A673 (cell line): ENCODE data around the gene SIK1. TPM values are rescaled to one million over a fixed set of nuclear protein-coding genes. Genes with fewer than 3 reads are reported as not detected.
"Not testable (repeated sequence)": the region's sequence is repeated elsewhere in the genome, so short reads cannot be mapped to it uniquely, and the experiment has no call there.

Source experiments
- BruUV-seq: library from RNA; stranded (reverse); fragments of 400-500 nt; replicated peaks from 2 replicates; lab custom pipeline; 2021; lab: Mats Ljungman, UMichigan
- CTCF ChIA-PET: fragments of 300-600 bp; sonication (Branson Sonifier 250); formaldehyde crosslinking; loops from one replicate; lab custom pipeline; 2022; ENCODE audit warnings: antibody characterized with exemption; lab: Charles Lee
- POLR2A ChIA-PET: fragments of 300-600 bp; sonication (Branson Sonifier 250); formaldehyde crosslinking; loops from one replicate; lab custom pipeline; 2022; ENCODE audit warnings: antibody characterized with exemption; ENCODE audit not compliant: low non-redundant PET; lab: Charles Lee
- DNase-seq: peaks from one replicate; pipeline ENCODE4 v3.0.0-alpha.2; 2015; ENCODE audit warnings: low spot score
- H3K27ac ChIP-seq: fragments of 200-600 bp; sonication (generic); 2 replicates; pipeline ENCODE4 v1.5.1; 2016; ENCODE audit warnings: mixed run types, low read depth, mild to moderate bottlenecking, mixed read lengths, antibody characterized with exemption, low read length; ENCODE audit not compliant: poor library complexity, severe bottlenecking
- H3K27me3 ChIP-seq: fragments of 200-600 bp; sonication (generic); replicated peaks from 2 replicates; pipeline ENCODE4 v1.6.1; 2017; ENCODE audit warnings: mixed run types, low read depth, mild to moderate bottlenecking, mixed read lengths, antibody characterized with exemption, low read length; ENCODE audit not compliant: insufficient read depth, poor library complexity
- H3K36me3 ChIP-seq: fragments of 200-600 bp; sonication (generic); 2 replicates; pipeline ENCODE4 v1.6.1; 2016; ENCODE audit warnings: mixed run types, mild to moderate bottlenecking, mixed read lengths, antibody characterized with exemption, low read length; ENCODE audit not compliant: insufficient read depth, poor library complexity, severe bottlenecking
- H3K4me1 ChIP-seq: fragments of 200-600 bp; sonication (generic); 2 replicates; pipeline ENCODE4 v1.6.1; 2017; ENCODE audit warnings: mixed run types, mild to moderate bottlenecking, mixed read lengths, antibody characterized with exemption, low read length; ENCODE audit not compliant: insufficient read depth, poor library complexity, severe bottlenecking
- H3K4me3 ChIP-seq: fragments of 200-600 bp; sonication (generic); 2 replicates; pipeline ENCODE4 v1.5.1; 2016; ENCODE audit warnings: low read depth, mixed run types, mild to moderate bottlenecking, mixed read lengths, low read length; ENCODE audit not compliant: poor library complexity, severe bottlenecking
- H3K9me3 ChIP-seq: fragments of 200-600 bp; sonication (generic); 2 replicates; pipeline ENCODE4 v1.6.1; 2016; ENCODE audit warnings: mixed run types, low read depth, mild to moderate bottlenecking, mixed read lengths, antibody characterized with exemption, low read length; ENCODE audit not compliant: poor library complexity, severe bottlenecking
- intact Hi-C: fragments of 100-400 bp; cut with micrococcal nuclease; formaldehyde crosslinking; loops from one replicate; pipeline ENCODE4 v1.10.0; 2022; ENCODE audit not compliant: unreplicated experiment
- total RNA-seq: library from RNA; stranded (reverse); gene quantifications from 2 replicates; pipeline ENCODE4 v1.2.3, GENCODE V29; 2021

SIK1 gene
- total RNA-seq, 1 experiment from 2014 or later, result 4.2 TPM

DNA sequence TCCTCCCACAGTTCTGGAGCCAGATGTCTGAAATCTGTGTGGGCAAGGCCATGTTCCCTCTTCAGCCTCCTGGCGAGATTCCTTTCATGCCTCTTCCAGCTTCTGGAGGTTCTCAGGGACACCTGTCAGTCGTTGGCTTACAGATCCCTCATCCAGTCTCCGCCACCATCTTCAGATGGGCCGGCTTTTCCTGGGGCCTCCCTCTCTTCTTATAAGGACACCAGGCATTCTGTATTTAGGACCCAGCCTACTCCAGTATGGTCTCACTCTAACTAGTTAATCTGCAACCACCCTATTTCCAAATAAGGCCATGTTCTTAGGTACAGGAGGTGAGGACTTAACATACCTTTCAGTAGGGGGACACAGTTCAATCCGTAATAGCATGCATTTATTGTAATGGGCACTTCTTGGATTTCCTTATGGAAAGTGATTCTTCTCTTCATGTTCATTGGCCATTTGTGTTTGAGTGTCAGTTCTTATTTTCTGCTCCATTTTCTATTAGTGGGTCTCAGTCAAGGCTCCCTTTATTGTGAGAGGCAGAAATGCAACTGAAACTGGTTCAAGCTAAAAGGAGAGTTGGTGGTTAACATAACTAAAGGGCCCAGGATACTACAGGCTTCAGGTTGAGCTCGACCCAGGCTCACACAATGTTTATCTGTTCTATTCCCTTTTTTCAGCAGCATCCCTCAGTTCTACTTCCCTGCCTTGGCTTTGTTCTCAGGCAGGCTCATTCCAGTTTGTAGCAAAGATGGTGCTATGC, 12.6 kb upstream of the SIK1 start:
- POLR2A ChIA-PET, H3K27me3 ChIP-seq, H3K9me3 ChIP-seq, DNase-seq, intact Hi-C loops, H3K4me3 ChIP-seq, H3K27ac ChIP-seq, H3K36me3 ChIP-seq, BruUV-seq, H3K4me1 ChIP-seq, CTCF ChIA-PET: not testable (repeated sequence)

DNA sequence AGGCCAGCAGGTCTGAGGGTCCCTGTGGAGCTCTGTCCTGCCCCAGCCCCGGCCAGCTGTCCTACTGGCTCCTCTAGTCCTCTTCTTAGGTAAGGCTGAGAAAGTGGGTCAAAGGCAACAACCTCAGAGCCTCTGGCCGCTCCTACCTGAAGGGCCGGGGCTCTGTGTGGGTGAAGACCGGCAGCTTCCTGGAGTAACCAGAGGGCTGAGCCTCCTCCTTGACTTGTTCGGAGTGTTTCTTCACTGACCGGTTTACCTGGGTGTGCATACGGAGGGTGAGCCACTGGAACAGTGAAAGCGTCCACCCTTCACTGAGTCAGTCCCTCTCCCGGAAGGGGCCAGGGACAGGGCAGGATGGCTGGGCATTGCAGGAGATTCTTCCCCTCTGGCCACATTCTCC, 9.3 kb upstream of the SIK1 start:
- H3K4me3 ChIP-seq, H3K4me1 ChIP-seq, H3K36me3 ChIP-seq, BruUV-seq, H3K27me3 ChIP-seq, DNase-seq, intact Hi-C loops, POLR2A ChIA-PET, H3K9me3 ChIP-seq, H3K27ac ChIP-seq, CTCF ChIA-PET: not testable (repeated sequence)

DNA sequence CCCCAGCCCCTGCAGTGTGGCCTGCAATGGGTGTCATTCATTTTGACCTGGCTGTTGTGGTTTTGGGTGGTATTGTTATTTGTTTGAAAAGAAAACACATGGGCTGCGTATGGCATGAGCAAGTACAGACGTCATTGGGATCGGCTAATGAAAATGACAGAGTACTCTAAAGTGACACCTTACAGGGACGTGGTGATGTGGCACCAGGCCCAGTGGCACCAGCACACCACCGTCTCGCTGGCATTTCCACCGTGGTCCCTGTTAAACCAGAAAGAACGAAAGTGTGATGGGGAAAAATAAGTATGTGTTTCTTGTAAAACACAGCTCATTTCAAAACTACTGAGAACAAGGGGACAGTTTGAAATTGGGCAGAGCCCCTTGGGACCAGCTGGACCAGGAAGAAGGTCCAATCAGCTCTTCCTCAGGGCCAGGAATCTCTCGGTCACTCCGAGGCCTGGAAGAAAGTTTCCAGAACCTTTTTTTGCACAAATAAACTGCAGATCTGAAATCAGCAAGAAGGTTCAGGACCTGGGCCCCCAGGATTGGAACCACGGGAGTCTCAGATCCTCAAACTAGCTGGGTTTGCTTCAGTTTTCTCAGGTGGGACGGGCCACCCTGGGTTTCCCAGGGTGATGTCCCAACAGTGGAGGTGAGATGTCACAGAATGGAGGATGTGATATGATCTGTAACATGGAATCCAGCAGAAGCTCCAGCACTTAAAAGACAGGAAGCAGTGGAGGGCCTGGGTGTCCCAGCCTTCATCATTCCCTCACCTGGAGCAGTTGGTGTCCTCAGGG, 6.6 kb upstream of the SIK1 start:
- H3K36me3 ChIP-seq, H3K4me1 ChIP-seq, intact Hi-C loops, BruUV-seq, POLR2A ChIA-PET, CTCF ChIA-PET, H3K27me3 ChIP-seq, H3K4me3 ChIP-seq, H3K27ac ChIP-seq, H3K9me3 ChIP-seq, DNase-seq: not testable (repeated sequence)

- DNase-seq, H3K9me3 ChIP-seq, H3K4me3 ChIP-seq, CTCF ChIA-PET, H3K27me3 ChIP-seq, H3K27ac ChIP-seq, H3K4me1 ChIP-seq, intact Hi-C loops, BruUV-seq, POLR2A ChIA-PET, H3K36me3 ChIP-seq: not testable (repeated sequence)
Observed at GRCh38 chr21:43430830-43431416, 4.0 kb upstream of the SIK1 start.

DNA sequence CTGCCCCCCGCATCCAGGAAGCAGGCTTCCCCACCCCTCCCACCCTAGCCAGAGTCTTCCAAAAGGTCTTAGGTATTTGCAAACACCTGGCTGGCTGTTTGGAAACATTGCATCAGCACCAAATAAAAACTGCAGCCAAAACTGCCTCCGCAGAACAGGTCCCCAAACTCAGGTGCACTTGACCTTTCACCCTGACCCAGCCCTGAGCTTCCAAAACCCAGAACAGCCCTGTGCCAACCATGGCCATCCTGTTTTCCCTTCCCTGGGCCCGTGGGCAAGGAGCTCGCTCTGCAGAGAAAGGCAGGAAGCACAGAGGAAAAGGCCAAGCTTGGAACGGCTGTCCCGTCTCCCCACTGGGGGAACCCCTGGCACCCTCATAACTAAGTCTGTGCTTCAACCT, 2.0 kb upstream of the SIK1 start:
- H3K4me1 ChIP-seq, BruUV-seq, intact Hi-C loops, H3K36me3 ChIP-seq, H3K27ac ChIP-seq, CTCF ChIA-PET, DNase-seq, H3K27me3 ChIP-seq, H3K4me3 ChIP-seq, H3K9me3 ChIP-seq, POLR2A ChIA-PET: not testable (repeated sequence)

DNA sequence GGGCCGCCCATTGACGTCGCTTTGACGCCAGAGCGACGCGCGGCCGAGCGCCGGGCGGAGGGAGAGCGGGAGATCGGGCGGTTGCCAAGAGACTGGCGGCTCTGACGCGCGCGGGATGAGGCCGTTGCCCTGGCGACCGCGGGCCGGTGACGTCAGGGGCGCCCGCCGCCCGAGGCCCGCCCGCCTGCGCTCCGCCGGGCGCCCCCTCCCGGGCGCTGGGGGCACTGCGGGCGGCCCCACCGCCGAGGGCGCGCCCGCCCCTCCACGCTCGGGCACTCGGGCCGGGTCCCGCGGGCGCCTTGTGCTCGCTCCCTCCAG, 270 bp upstream of the SIK1 start:
- H3K27me3 ChIP-seq, DNase-seq, POLR2A ChIA-PET, intact Hi-C loops, H3K4me1 ChIP-seq, H3K36me3 ChIP-seq, BruUV-seq, CTCF ChIA-PET, H3K27ac ChIP-seq, H3K9me3 ChIP-seq, H3K4me3 ChIP-seq: not testable (repeated sequence)

DNA sequence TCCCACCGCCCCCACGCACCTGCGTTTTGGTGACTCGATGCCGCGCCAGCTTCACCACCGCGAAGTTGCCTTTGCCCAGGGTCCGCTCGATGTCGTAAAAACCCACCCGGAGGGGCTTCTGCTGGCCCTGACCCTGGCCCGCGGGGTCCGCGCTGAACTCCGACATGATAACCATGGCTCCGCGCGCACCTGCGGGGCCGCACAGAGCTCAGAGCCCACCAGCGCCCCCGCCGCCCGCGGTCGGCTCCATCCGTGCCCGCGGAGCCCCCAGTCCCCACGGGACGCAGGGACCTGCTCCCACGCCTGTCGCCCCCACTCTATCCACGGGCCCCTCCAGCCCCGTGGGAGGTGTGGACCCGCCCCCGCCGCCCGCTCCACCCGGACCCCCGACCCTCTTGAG, 927 bp downstream of the SIK1 start:
- H3K27ac ChIP-seq, intact Hi-C loops, H3K27me3 ChIP-seq, H3K9me3 ChIP-seq, H3K4me3 ChIP-seq, DNase-seq, POLR2A ChIA-PET, H3K4me1 ChIP-seq, BruUV-seq, CTCF ChIA-PET, H3K36me3 ChIP-seq: not testable (repeated sequence)
